G401.6 (cell line): ENCODE measurements around the gene MC2R.

Experiments used
- FAIRE-seq: peaks from 2 replicates; lab custom pipeline; 2012; peaks lifted over from hg19 to GRCh38; lab: Jason Lieb, UNC

MC2R gene

GRCh38 chr18:13915391-13915790 is at the start of gene MC2R:
MC2R (minus strand) TSS chr18:13915536; CDS start chr18:13885518, 30,018 bp downstream.
- FAIRE-seq = no peak

GRCh38 chr18:13945811-13946210 is 30.5 kb upstream of the MC2R start:
- FAIRE-seq = peak; percentile 64

GRCh38 chr18:13943338-13943737 is 28.0 kb upstream of the MC2R start:
- FAIRE-seq = no peak

GRCh38 chr18:13940326-13940725 is 25.0 kb upstream of the MC2R start:
- no peak for FAIRE-seq

- FAIRE-seq = no peak
Measured at GRCh38 chr18:13934676-13935075, 19.3 kb upstream of the MC2R start.

GRCh38 chr18:13934058-13934457 is 18.7 kb upstream of the MC2R start:
- FAIRE-seq = no peak

- FAIRE-seq = no peak
Measured at GRCh38 chr18:13932285-13933025, 17.1 kb upstream of the MC2R start.

GRCh38 chr18:13930964-13931363 is 15.6 kb upstream of the MC2R start:
- no peak for FAIRE-seq

- no peak for FAIRE-seq
Measured at GRCh38 chr18:13923221-13923620, 7.9 kb upstream of the MC2R start.

- FAIRE-seq = no peak
Measured at GRCh38 chr18:13918898-13919297, 3.6 kb upstream of the MC2R start.

- FAIRE-seq = no peak
Measured at GRCh38 chr18:13917401-13917800, 2.1 kb upstream of the MC2R start.

GRCh38 chr18:13916559-13916958 is 1.2 kb upstream of the MC2R start:
- FAIRE-seq = no peak

GRCh38 chr18:13915995-13916431 is 677 bp upstream of the MC2R start:
- FAIRE-seq = no peak

GRCh38 chr18:13914756-13915155 is 580 bp downstream of the MC2R start:
- FAIRE-seq = no peak

- FAIRE-seq = no peak
Measured at GRCh38 chr18:13914170-13914569, 1.2 kb downstream of the MC2R start.

GRCh38 chr18:13913205-13913604 is 2.1 kb downstream of the MC2R start:
- no peak for FAIRE-seq

- FAIRE-seq = no peak
Measured at GRCh38 chr18:13912601-13913000, 2.7 kb downstream of the MC2R start.

- FAIRE-seq = no peak
Measured at GRCh38 chr18:13910986-13911385, 4.3 kb downstream of the MC2R start.

GRCh38 chr18:13910501-13910900 is 4.8 kb downstream of the MC2R start:
- no peak for FAIRE-seq

GRCh38 chr18:13909141-13909940 is 6.0 kb downstream of the MC2R start:
- FAIRE-seq = no peak

- no peak for FAIRE-seq
Measured at GRCh38 chr18:13900633-13901032, 14.7 kb downstream of the MC2R start.

- FAIRE-seq = no peak
Measured at GRCh38 chr18:13895505-13896033, 19.8 kb downstream of the MC2R start.

- FAIRE-seq = no peak
Measured at GRCh38 chr18:13894531-13894930, 20.8 kb downstream of the MC2R start.

GRCh38 chr18:13893418-13893760 is 21.9 kb downstream of the MC2R start:
- no peak for FAIRE-seq
